ENCODE results near the gene XPO4.
A peak's percentile ranks its signal among the peaks of the same experiment; 100 is the strongest.

The XPO4 gene

DNA sequence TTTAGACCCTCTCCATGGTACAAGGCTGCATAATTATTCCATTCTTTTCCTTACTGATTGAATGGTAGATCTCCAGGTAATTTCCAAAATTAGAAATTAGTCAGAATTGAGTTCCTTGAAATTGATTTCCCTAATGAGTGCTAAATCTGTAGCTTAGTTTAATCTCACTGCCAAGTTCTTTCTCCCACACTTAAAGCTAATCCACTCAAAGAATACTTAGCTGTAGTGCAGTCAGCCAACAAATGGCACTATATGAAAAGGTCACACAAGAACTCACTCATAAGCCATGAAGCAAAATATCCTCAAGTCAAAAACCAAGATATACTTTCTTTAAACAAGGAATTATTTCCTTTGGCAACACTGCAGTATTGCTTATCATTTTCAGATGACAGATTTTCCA is 62.0 kb downstream of the XPO4 start:
- no peak for DNase-seq
- in situ Hi-C loops (cut with MboI; ENCODE audit: low pct_unique_long_range_greater_than_20kb, low sequenced_read_pairs), result no loop called here

DNA sequence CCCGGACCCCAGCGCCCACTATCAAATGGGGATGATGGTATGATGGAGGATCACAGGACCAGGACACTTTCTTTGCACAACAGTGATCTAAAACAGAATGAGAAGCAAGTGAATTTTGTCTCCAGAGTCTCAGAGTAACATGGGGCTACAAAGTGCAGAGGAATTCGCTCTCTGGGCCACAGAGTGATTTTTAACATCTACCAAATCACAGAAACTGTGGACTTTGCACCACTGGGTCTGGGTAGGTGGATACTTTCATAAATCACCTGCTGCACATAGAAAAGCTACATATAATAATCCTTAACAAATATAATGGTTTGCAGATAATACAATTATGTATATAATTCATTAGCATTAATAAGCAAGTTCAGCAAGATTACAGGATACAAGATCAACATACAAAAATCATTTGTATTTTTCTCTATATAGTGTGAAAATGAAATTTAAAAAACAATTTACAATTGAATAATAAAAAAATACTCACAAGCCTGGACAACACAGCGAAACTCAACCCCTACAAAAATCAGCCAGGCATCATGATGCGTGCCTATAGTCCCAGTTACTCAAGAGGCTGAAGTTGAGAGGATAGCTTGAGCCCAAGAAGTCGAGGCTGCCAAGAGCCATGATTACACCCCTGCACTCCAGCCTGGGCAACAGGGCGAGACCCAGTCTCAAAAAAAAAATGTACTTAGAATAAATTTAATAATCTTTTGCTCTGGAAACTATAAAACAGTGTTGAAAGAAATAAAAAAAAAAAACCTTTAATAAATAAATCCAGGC is 68.5 kb downstream of the XPO4 start:
- DNase-seq, result no peak
- in situ Hi-C loops (cut with MboI; ENCODE audit: low pct_unique_long_range_greater_than_20kb, low sequenced_read_pairs), result no loop called here

DNA sequence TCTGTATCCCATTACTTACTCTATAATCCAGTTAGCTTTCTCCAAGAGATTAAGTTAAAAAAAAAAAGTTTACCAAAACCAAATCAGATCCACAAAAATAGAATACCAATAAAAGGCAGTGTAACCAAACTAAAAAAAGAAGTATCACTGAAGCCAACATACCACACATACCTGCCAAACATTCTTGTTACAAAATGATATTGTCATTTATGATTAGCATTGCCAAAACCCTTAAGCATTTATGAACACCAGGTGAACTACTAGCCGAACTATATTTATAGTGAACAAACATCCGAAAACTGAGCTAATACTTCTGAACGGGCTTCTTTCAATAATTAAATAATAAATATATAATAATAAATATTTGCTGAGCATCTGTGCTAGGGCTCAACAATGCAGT is 69.7 kb downstream of the XPO4 start:
- in situ Hi-C loops (cut with MboI; ENCODE audit: low pct_unique_long_range_greater_than_20kb, low sequenced_read_pairs), result no loop called here
- DNase-seq, result no peak

DNA sequence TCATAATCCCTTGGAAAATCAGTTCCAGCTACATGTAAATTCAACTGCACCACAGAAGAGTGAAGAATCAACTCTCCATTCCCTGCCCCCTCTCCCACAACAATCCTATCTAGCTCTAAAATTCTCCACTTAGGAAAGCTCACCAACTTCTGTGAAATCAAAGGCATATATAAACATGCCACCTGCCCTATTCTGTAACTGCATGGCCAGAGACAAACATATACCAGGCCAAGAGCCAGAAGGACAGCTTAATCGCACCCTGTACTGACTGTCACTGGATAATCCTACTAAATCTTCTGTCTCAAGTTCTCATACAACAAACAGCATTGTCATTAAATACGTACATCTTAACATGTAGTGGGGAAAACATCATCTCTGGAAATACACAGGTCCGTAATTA is 70.6 kb downstream of the XPO4 start:
- no peak for DNase-seq
- in situ Hi-C loops (cut with MboI; ENCODE audit: low pct_unique_long_range_greater_than_20kb, low sequenced_read_pairs), result no loop called here

DNA sequence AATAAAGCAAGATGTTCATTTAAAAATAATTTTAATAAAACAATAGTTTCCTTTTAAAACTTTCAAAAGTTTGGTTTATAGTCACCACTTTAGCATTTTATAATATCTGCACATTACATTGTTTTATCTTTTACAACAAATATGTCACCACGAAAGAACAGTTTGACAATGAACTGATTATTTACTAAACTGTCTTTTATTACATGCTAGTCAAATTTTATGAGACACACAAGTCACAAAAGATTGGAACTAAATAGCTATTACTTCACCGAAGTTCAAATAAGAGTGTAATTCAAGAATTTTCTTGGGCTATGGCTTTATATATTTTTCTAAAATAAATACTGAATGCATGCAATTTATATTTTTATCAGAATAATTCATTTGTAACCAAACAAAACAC is 71.3 kb downstream of the XPO4 start:
- in situ Hi-C loops (cut with MboI; ENCODE audit: low pct_unique_long_range_greater_than_20kb, low sequenced_read_pairs), result no loop called here

DNA sequence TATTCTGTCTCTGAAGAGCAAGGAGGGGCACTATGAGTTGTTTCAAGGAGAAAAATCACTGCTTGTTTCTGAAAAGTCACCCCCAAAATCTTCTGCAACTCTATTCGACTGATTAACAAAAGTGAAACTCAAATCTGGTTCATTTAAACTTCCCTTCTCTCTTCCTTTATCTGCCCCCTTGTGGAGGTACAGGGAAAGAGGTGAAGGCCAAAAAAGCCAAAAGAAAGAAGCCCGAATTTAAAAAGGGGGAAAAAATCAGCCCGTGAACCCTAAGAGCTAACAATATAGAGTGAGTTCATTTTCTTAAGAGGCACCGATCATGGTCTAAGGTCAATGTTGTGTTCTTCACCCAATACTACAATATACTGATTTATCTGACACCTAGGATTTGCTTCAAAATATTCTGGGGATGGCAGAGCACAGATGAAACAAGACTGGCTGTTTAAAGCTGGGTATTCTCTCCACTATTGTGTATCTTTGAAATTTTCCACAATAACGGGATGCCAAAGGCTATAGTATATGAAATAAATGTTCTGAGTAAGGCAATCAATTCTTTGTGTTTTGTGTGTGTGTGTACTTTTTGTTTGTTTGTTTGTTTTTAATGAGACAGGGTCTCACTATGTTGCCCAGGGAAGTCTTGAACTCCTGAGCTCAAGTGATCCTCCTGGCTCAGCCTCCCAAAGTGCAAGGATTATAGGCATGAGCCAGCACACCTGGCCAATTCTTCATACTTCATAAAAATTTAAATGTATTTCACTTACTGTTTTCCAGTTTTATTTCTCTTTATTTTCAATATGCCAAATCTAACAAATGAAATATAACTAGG is 73.8 kb downstream of the XPO4 start:
- in situ Hi-C loops (cut with MboI; ENCODE audit: low pct_unique_long_range_greater_than_20kb, low sequenced_read_pairs), result no loop called here
- DNase-seq, result peak; percentile 79

More for the DNA sequence above, 71.3 kb downstream of the XPO4 start:
- no peak for DNase-seq

DNA sequence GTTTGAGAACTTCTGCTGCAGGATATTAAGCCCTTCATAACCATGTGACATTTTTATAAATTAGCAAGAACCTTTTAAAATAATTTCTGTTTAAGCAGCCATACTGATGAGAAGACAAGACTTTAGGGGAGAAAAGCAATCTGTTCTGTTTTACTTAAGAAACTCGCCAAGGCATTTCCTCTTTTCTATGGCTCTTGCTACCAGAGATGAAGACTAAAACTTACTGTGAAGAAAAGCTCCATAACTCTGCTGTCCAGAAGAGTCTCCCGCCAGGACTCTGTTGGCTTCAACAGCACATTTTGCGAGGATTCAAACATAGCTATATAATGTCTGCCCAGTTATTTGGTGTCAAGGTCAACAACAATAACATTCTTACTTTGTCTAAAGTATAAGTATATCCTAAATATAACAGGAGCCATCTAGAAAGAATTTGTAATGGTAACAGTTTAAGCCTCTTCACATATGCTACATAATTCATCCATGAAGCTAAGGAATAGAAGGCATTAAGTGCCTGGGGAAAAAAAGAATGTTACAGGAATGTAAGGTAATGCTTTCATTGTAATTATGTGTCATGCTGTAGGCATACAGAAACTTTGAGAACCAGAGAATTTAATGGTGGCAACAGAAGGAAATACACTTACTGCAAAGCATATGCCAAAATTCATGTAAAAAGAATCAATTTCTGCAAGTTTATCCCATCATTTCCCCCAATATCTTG is 75.5 kb downstream of the XPO4 start:
- in situ Hi-C loops (cut with MboI; ENCODE audit: low pct_unique_long_range_greater_than_20kb, low sequenced_read_pairs), result no loop called here
- DNase-seq, result no peak

DNA sequence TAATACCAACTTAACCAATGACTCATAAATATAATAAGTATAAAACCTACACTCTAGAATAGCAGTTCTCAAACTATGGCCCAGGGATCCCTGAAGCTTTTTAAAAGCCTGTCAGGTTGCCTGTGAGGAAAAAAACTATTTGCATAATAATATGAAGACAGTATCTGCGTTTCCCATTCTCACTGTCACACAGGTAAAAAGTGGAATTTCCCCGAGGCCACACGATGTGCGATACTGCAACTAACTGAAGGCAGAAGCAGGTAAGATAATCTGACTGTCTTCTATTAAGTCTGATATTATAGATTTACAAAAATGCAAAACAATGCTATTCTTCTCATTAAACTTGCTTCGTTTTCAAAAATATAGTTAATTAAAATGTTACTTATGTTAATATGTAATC is 76.2 kb downstream of the XPO4 start:
- in situ Hi-C loops (cut with MboI; ENCODE audit: low pct_unique_long_range_greater_than_20kb, low sequenced_read_pairs), result no loop called here
- no peak for DNase-seq

DNA sequence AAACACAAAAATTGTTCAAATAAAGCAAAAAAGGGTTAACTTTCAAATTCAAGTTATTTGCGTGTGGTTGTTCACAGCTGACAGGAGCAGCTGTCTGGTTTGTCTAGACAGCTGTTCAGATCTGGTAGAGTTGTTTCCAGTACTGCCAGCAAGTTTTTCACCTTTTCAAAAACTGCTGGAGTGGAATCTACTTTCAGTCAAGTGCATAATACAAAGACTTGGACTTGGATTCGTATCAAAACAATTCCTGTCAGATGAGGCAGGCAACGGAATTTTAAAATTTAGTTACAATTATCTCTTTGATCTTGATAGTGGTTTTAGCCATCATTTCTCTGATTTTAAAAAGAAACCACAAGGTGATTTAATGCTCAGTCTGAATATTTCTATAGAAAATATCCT is 77.1 kb downstream of the XPO4 start:
- DNase-seq, result no peak
- in situ Hi-C loops (cut with MboI; ENCODE audit: low pct_unique_long_range_greater_than_20kb, low sequenced_read_pairs), result no loop called here

DNA sequence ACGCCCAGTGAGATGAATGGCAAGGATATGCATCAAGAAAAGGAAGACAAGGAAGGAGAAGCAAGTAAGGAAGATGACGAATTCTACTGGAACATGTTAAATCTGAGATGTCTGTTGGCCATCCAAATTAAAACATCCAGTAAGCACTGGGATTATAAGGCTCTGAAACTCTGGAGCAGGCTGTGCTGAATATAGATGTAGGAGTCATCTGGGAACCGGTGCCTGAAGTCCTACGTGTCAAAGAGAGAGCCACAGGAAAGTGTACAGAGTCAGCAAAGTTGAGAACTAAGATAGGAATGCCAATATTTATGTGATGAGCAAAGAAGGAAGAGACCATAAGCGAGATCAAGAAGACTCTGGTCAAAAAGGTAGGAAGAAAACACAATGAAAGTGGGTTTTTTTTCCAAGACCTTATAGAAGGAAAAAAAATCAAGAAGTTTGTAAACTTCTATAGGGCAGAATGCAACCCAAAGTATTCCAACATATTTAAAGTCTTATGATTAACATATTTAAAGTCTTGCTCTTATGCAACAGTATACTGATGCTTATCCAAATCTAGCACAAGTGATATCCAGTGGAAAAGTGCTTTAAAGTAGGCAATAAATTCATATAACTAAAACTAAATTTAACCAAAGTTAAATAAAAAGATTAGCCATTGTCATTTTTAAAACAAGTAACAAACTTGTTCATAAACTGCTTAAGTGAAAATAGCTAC is 77.6 kb downstream of the XPO4 start:
- in situ Hi-C loops (cut with MboI; ENCODE audit: low pct_unique_long_range_greater_than_20kb, low sequenced_read_pairs), result no loop called here
- no peak for DNase-seq

DNA sequence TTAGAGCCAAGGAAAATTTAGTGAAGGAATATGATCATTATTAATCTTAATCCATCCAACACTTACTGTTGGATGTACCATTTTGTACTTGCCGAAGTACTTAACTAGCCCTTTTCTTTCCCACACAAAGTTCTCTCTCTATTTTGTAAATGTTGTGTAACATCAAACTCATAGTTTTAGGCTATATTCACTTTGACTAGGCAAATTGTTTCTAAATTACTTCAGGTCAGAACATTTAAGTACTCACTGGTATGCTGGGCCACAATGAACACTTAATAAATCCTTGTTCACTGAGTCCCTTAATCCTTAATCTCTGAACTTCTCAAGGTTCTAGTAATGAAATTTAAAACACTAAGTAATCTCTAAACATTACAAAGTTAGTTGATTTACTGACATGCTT is 79.5 kb downstream of the XPO4 start:
- no peak for DNase-seq
- in situ Hi-C loops (cut with MboI; ENCODE audit: low pct_unique_long_range_greater_than_20kb, low sequenced_read_pairs), result no loop called here

DNA sequence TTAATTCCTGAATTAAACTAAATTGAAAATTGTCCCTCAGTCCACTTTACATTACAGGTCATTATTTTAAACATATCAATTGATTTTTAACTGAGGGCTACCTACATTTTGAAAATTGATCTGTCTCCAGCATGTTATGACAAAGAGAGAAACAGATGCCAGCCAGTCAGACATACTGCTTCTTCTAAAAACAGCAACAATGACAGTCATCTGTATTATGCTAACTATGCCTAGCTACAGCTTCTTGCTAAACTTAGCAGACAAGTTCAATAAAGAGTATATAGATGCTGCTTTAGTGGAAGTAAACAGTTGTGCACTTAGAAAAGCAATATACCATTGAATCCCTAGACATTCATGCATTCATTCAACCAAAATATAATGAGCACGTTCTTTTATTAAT is 80.1 kb downstream of the XPO4 start:
- in situ Hi-C loops (cut with MboI; ENCODE audit: low pct_unique_long_range_greater_than_20kb, low sequenced_read_pairs), result no loop called here
- no peak for DNase-seq

DNA sequence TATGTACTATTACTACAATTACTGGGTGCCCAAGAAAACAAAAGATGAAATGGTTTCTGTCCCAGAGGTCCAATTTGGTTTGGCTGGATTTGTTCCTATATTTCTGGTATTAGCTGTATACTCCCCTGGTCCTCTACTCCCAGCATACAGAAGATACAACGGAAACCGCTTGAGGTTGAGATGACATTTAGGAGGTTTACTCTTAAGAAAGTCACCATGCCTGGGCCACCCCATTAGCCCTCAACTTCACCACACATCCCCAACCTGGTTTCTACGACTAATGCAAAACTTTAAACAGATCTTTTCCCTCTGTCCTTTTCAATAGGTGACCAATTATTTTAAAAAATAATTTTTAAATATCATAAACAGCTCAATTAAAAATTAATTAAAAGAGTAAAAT is 82.8 kb downstream of the XPO4 start:
- in situ Hi-C loops (cut with MboI; ENCODE audit: low pct_unique_long_range_greater_than_20kb, low sequenced_read_pairs), result no loop called here
- DNase-seq, result no peak

DNA sequence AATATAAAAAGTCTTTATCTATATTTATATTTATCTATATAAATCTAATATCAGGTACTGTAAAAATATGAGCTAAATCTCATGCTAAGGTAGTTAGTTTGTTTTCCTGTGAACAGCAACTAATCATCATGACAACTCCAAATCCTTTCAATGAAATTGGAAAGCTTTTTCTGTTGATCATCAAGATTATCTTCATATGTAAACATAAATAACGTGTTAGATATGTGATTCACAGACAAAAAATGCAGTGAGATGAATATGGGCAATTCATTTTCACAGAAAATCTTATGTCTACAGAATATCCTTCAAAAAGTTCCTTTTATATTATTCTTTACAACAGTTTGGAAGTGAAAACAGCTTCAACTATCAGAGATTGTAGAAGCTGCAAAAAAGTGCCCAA is 87.1 kb downstream of the XPO4 start:
- in situ Hi-C loops (cut with MboI; ENCODE audit: low pct_unique_long_range_greater_than_20kb, low sequenced_read_pairs), result no loop called here
- no peak for DNase-seq

DNA sequence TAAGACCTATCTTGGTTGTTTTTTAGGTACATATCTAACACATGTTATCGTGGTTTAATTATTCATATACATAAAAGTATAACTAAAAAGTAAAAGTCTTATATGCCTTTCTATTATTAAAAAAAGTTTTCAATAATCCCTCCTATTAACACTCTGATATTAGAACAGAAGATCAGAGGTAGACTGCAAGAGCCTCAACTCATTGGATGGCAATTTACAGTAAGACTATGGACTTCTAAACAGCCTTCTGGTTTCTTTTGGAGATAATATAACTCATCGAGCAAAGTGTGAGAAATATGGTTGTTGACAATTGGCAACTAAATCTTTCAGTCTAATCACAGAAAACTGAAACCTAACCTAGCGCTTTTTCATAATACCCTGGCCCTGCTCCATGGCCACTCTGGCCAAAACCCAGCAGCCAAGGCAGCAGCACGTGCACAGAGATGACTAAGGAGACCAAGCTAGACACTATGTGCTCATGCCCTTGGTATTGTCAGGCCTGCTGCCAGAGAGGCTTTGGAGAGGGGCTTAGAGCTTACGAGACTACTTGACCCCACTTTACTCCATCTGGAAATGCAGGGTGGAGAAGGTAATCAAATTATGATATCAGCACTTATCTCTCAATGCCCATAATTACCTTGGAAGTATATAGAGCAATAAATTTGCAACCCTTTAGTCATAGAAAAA is 88.2 kb downstream of the XPO4 start:
- DNase-seq, result no peak
- in situ Hi-C loops (cut with MboI; ENCODE audit: low pct_unique_long_range_greater_than_20kb, low sequenced_read_pairs), result no loop called here

DNA sequence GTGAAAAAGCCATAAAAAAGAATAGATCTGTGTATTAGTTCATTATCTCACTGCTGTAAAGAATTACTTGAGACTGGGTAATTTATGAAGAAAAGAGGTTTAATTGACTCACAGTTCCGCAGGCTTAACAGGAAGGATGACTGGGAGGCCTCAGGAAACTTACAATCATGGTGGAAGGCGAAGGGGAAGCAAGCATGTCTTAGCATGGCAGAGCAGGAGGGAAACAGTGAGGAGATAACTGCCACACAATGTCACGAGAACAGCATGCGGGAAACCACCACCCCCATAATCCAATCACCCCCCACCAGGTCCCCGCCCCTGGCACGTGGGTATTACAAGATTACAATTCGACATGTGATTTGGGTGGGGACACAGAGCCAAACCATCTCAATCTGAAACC is 89.7 kb downstream of the XPO4 start:
- no peak for DNase-seq
- in situ Hi-C loops (cut with MboI; ENCODE audit: low pct_unique_long_range_greater_than_20kb, low sequenced_read_pairs), result no loop called here

DNA sequence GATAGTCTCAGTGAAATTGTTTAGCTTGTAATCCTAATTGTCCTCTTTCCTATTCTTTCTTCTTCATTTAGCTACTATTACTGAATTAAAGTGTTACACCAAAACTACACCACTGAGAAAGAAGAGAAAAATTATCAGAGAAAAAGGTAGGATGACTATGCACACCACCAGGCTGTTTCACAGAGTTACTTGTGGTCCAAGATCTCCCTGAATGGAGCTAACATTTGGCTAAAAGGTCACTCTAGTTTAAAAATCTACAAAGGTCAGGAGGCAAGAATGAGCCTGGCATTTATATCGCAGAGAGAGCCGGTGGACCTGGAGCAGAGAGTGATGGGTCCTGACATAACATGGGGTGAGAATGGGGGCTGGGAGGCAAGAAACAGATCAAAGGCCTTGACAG is 91.7 kb downstream of the XPO4 start:
- in situ Hi-C loops (cut with MboI; ENCODE audit: low pct_unique_long_range_greater_than_20kb, low sequenced_read_pairs), result no loop called here

DNA sequence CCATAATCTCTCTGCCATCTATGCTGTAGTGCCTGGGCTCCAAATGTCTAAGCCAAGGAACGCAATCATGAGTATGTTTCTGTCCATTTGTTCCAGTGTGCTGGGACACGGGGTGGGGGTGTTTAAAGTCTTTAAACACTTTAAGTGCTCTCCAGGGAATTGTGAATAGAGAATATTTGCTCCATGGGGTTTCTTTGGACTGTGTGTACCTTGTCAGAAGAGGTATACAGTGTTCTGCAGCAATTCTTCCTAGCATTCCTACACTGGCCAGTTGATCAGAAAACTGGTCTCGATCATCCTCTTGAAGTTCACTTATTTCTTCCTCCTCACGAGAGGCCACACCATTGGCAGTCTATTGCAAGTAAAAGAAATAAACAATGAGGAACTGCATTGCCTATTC is 93.7 kb downstream of the XPO4 start:
- in situ Hi-C loops (cut with MboI; ENCODE audit: low pct_unique_long_range_greater_than_20kb, low sequenced_read_pairs), result no loop called here
- no peak for DNase-seq

More for the DNA sequence above, 91.7 kb downstream of the XPO4 start:
- no peak for DNase-seq
